Suprapubic skin (tissue), 4 donors: ENCODE measurements around the gene ARL4C.

ENCODE experiments used
- CTCF ChIP-seq, 2 donors: fragments of 200-600 bp in 1 of 2; fragments of 450-650 bp in 1 of 2; sonication (generic) in 1 of 2; IDR thresholded peaks; one replicate each; pipeline ENCODE4 v1.5.1; 2016 to 2019; ENCODE audit warnings: antibody characterized with exemption in 2 of 2, mild to moderate bottlenecking in 1 of 2, moderate library complexity in 1 of 2
- EP300 ChIP-seq: sonication (generic); formaldehyde crosslinking; IDR thresholded peaks from one replicate; pipeline ENCODE4 v1.6.1; 2017; ENCODE audit warnings: antibody characterized with exemption
- POLR2A ChIP-seq, 2 donors: fragments of 450-650 bp; IDR thresholded peaks; one replicate each; pipeline ENCODE4 v1.6.1; 2017; ENCODE audit warnings: antibody characterized with exemption in 2 of 2, mild to moderate bottlenecking in 2 of 2, moderate library complexity in 2 of 2
- POLR2AphosphoS5 ChIP-seq, 3 donors: sonication (generic); formaldehyde crosslinking; IDR thresholded peaks; one replicate each; pipeline ENCODE4 v1.6.1; 2017; ENCODE audit warnings: antibody characterized with exemption in 3 of 3

GRCh38 chr2:234481301-234481700, 15.6 kb downstream of the ARL4C start:
- no peak for TF ChIP-seq CTCF (IDR thresholded peaks at IDR 0.05)
- no peak for TF ChIP-seq EP300
- no peak for TF ChIP-seq POLR2A (IDR thresholded peaks at IDR 0.05)
- no peak for TF ChIP-seq POLR2AphosphoS5 (IDR thresholded peaks at IDR 0.05)
